PC-9 (cell line): ENCODE measurements around the gene ABCF3. TPM values are rescaled to one million over a fixed set of nuclear protein-coding genes. Genes with fewer than 3 reads are reported as not detected.

Experiments
- BruUV-seq: library from RNA; stranded (reverse); fragments of 400-500 nt; replicated peaks from 2 replicates; lab custom pipeline; 2021; lab: Mats Ljungman, UMichigan
- CTCF ChIA-PET: fragments of 300-600 bp; sonication (Branson Sonifier 250); formaldehyde crosslinking; loops from one replicate; lab custom pipeline; 2022; ENCODE audit warnings: antibody characterized with exemption; lab: Charles Lee
- POLR2A ChIA-PET: fragments of 300-600 bp; sonication (Branson Sonifier 250); formaldehyde crosslinking; loops from one replicate; lab custom pipeline; 2022; ENCODE audit warnings: antibody characterized with exemption; ENCODE audit not compliant: unreplicated experiment; lab: Charles Lee
- DNase-seq, 2 experiments: peaks; one replicate each; pipeline versions ENCODE4 v3.0.0 to v3.0.0-alpha.2; 2015 to 2022; ENCODE audit warnings: mixed read lengths in 1 of 2
- H2AFZ ChIP-seq: fragments of 200-600 bp; sonication (generic); 2 replicates; pipeline ENCODE4 v1.8.1; 2017; ENCODE audit warnings: antibody characterized with exemption
- H3F3A ChIP-seq: fragments of 200-600 bp; sonication (generic); 2 replicates; pipeline ENCODE4 v1.8.1; 2017; ENCODE audit warnings: antibody characterized with exemption, mild to moderate bottlenecking, low read depth; ENCODE audit not compliant: insufficient read depth
- H3K27ac ChIP-seq: fragments of 200-600 bp; sonication (generic); 2 replicates; pipeline ENCODE4 v1.6.1; 2016; ENCODE audit warnings: mixed run types
- H3K27me3 ChIP-seq: fragments of 200-600 bp; sonication (generic); 2 replicates; pipeline ENCODE4 v1.6.1; 2016; ENCODE audit warnings: low read depth, mixed run types; ENCODE audit not compliant: insufficient read depth
- H3K36me3 ChIP-seq: fragments of 200-600 bp; sonication (generic); 2 replicates; pipeline ENCODE4 v1.6.1; 2016; ENCODE audit warnings: low read depth, mixed run types
- H3K4me1 ChIP-seq: fragments of 200-600 bp; sonication (generic); replicated peaks from 2 replicates; pipeline ENCODE4 v1.6.1; 2016; ENCODE audit warnings: mixed run types; ENCODE audit not compliant: insufficient read depth
- H3K4me2 ChIP-seq: fragments of 200-600 bp; sonication (generic); 2 replicates; pipeline ENCODE4 v1.6.1; 2017; ENCODE audit warnings: mixed run types
- H3K4me3 ChIP-seq: fragments of 200-600 bp; sonication (generic); 2 replicates; pipeline ENCODE4 v1.6.1; 2016; ENCODE audit warnings: mixed run types
- H3K79me2 ChIP-seq: fragments of 200-600 bp; sonication (generic); 2 replicates; pipeline ENCODE4 v1.6.1; 2017; ENCODE audit warnings: low read depth, mixed run types
- H3K9me2 ChIP-seq: fragments of 200-600 bp; sonication (generic); 2 replicates; pipeline ENCODE4 v1.8.1; 2017; ENCODE audit warnings: mild to moderate bottlenecking; ENCODE audit not compliant: insufficient read depth
- H3K9me3 ChIP-seq: fragments of 200-600 bp; sonication (generic); 2 replicates; pipeline ENCODE4 v1.8.1; 2016; ENCODE audit warnings: low read depth; ENCODE audit not compliant: insufficient read depth
- H4K20me1 ChIP-seq: fragments of 200-600 bp; sonication (generic); 2 replicates; pipeline ENCODE4 v1.8.1; 2017; ENCODE audit not compliant: insufficient read depth
- EZH2 ChIP-seq: fragments of 200-600 bp; sonication (generic); IDR thresholded peaks from 2 replicates; pipeline ENCODE4 v1.8.0; 2017; ENCODE audit warnings: antibody characterized with exemption, low read depth
- intact Hi-C: fragments of 100-400 bp; cut with micrococcal nuclease; formaldehyde crosslinking; loops from one replicate; pipeline ENCODE4 v1.10.0; 2022; ENCODE audit not compliant: unreplicated experiment
- total RNA-seq: library from RNA; stranded (reverse); gene quantifications from 2 replicates; pipeline ENCODE4 v1.2.3, GENCODE V29; 2021
- TF ChIP-seq, protein P1 (sequence below): fragments of 200-600 bp; sonication (generic); conservative IDR thresholded peaks from 2 replicates; pipeline ENCODE4 v1.6.1; 2017; ENCODE audit warnings: mixed run types, antibody characterized with exemption, mild to moderate bottlenecking, moderate library complexity

ABCF3 gene
- total RNA-seq, 1 experiment from 2014 or later, result 98.8 TPM

DNA sequence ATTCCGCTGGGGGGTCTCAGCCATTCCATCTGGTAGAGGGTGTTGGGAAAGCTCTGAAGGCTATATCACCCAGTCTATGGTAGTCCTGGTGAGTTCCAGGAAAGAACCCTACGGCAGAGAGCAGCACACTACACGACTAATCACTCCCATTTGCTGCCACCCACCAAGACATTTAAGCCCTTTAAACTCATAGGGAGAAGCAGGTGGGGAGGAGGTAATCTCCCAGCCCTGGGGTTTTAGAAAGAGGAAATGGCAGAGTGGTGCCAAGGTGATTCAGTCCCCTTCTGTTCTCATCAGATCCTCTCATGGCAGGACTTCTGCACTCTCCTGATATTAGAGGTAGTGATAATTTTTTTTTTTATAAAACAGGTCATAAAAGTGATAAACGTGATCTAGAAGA, 32.8 kb downstream of the ABCF3 start:
- ChIA-PET POLR2A (no interaction called here), CTCF (no interaction called here)
- H3K4me2 ChIP-seq, result no peak overlapping the region
- intact Hi-C loops, result no loop called here
- 0 out of 2 replicates have a peak, but pooled peaks cover 4% of the 10 kb centered on the region for H3K27me3 ChIP-seq
- TF ChIP-seq, protein P1, sequence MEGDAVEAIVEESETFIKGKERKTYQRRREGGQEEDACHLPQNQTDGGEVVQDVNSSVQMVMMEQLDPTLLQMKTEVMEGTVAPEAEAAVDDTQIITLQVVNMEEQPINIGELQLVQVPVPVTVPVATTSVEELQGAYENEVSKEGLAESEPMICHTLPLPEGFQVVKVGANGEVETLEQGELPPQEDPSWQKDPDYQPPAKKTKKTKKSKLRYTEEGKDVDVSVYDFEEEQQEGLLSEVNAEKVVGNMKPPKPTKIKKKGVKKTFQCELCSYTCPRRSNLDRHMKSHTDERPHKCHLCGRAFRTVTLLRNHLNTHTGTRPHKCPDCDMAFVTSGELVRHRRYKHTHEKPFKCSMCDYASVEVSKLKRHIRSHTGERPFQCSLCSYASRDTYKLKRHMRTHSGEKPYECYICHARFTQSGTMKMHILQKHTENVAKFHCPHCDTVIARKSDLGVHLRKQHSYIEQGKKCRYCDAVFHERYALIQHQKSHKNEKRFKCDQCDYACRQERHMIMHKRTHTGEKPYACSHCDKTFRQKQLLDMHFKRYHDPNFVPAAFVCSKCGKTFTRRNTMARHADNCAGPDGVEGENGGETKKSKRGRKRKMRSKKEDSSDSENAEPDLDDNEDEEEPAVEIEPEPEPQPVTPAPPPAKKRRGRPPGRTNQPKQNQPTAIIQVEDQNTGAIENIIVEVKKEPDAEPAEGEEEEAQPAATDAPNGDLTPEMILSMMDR, result no peak
- TF ChIP-seq EZH2, result no peak
- DNase-seq, result no peak
- no peaks in the 10 kb centered on the region for H3K9me2 ChIP-seq
- H3K9me3 ChIP-seq, result no peaks in the 10 kb centered on the region
- H2AFZ ChIP-seq, result no peak overlapping the region
- no peaks in the 10 kb centered on the region for H4K20me1 ChIP-seq
- H3K36me3 ChIP-seq, result no peaks in the 10 kb centered on the region
- H3K79me2 ChIP-seq, result no peaks in the 10 kb centered on the region
- H3K27ac ChIP-seq, result no peak overlapping the region
- H3K4me3 ChIP-seq, result no peak overlapping the region
- H3F3A ChIP-seq, result no peaks in the 10 kb centered on the region
- H3K4me1 ChIP-seq, result no peaks in the 10 kb centered on the region
- no TSS peak for BruUV-seq

DNA sequence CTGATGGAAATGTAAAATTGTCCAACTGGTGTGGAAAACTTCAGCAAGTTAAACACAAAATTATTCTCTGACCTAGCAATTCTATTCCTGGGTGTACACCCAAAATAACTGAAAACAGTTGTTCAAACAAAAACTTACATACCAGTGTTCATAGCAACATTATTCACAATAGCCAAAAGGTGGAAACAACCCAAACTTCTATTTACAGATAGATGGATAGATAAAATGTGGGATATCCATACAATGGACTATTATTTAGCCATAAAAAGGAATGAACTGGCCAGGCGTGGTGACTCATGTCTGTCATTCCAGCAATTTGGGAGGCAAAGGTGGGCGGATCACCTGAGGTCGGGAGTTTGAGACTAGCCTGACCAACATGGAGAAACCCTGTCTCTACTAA, 36.5 kb downstream of the ABCF3 start:
- peak in 1 of 2 experiments; percentile 52 for DNase-seq
- Histone ChIP-seq H3K4me1 (no peaks in the 10 kb centered on the region), H3K27ac (no peak overlapping the region), H3K27me3 (peaks cover 15% of the 10 kb centered on the region; the same call in 1 of the 2 replicates), H2AFZ (no peak overlapping the region), H4K20me1 (no peaks in the 10 kb centered on the region), H3K36me3 (no peaks in the 10 kb centered on the region), H3K9me3 (no peaks in the 10 kb centered on the region), H3K4me3 (no peak overlapping the region), H3K4me2 (no peak overlapping the region), H3F3A (no peaks in the 10 kb centered on the region), H3K9me2 (no peaks in the 10 kb centered on the region), H3K79me2 (no peaks in the 10 kb centered on the region)
- TF ChIP-seq EZH2, result no peak
- TF ChIP-seq, protein P1, result no peak
- CTCF ChIA-PET, result interaction anchor here (0.7 kb wide), 1 partner anchor 95 kb away, joined by 3 read pairs; no protein-coding TSS in a partner anchor
- intact Hi-C loops, result no loop called here
- BruUV-seq, result no TSS peak
- POLR2A ChIA-PET, result no interaction called here

DNA sequence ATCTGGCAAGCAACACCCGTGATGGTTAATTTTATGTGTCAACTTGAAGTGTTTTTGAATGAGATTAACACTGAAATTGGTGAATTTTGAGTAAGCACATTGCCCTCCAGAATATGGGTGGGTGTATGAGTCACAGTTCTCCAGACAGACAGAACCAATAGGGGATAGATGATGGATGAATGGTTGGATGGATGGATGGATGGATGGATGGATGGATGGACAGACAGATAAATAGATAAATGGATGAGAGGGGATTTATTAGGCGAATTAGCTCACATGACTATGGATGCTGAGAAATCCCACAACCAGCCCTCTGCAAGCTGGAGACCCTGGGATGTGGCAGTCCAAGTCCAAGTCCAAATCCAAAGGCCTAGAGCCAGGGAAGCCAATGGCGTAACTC, 37.9 kb downstream of the ABCF3 start:
- no peaks in the 10 kb centered on the region for H3K36me3 ChIP-seq

More for the DNA sequence above, 37.9 kb downstream of the ABCF3 start:
- Histone ChIP-seq H3K4me2 (no peak overlapping the region), H3F3A (peaks cover 11% of the 10 kb centered on the region; the same call in 1 of the 2 replicates), H3K79me2 (no peaks in the 10 kb centered on the region), H3K4me1 (no peaks in the 10 kb centered on the region), H3K27ac (no peak overlapping the region), H3K27me3 (peaks cover 28% of the 10 kb centered on the region), H2AFZ (no peak overlapping the region), H3K9me2 (no peaks in the 10 kb centered on the region), H3K9me3 (no peaks in the 10 kb centered on the region), H3K4me3 (no peak overlapping the region), H4K20me1 (no peaks in the 10 kb centered on the region)
- ChIA-PET POLR2A (no interaction called here), CTCF (no interaction called here)
- no TSS peak for BruUV-seq
- DNase-seq, result no peak
- intact Hi-C loops, result no loop called here
- TF ChIP-seq, protein P1, result no peak
- TF ChIP-seq EZH2, result no peak
